Stimulated activated CD8-positive, alpha-beta memory T cell treated with anti-CD3 and anti-CD28 coated beads, Interleukin-4, amount 100 ng/mL, for 1 hour (primary cell): ENCODE data around the gene TOPORS.

Experiments
- DNase-seq, 2 donors: peaks; one replicate each; pipeline ENCODE4 v3.0.0-alpha.2; 2020; ENCODE audit warnings: low read depth in 2 of 2, low spot score in 1 of 2

TOPORS gene

GRCh38 chr9:32508728-32509127, 43.7 kb downstream of the TOPORS start:
- no peak for DNase-seq

DNA sequence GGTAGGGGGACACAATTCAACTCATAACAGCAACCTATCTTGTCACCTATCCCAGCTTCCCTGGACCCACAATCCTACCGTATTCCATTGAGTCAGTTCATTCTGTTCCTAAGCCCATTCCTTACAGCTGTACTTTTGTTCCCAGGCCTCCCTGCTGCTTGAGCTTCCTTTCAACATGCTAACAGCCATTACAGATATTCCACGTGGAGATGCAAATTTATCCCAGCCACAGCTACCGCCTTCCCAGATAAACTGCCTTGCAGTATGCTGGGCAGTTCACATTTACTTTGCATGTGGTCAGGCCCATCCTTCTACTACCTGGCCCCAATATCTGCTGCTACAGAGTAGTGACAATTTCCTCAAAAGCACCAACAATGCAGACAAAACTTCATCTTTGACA, 49.4 kb downstream of the TOPORS start:
- no peak for DNase-seq

DNA sequence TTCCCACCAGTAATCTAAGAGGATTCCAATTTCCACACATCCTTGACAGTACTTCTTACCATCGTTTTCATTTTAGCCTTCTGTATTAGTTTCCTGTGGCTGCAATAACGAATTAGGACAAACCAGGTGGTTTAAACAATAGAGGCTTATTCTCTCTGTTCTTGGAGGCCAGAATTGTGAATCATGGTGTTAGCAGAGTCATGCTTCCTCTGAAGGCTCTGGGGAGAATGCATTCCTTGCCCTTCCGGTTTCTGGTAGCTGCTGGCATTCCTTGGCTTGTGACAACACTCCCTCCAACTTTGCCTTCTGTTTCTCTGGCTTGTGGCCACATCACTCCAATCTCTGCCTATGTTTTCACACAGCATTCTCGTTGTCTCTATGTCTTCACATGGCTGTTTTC, 49.9 kb downstream of the TOPORS start:
- DNase-seq: no peak

DNA sequence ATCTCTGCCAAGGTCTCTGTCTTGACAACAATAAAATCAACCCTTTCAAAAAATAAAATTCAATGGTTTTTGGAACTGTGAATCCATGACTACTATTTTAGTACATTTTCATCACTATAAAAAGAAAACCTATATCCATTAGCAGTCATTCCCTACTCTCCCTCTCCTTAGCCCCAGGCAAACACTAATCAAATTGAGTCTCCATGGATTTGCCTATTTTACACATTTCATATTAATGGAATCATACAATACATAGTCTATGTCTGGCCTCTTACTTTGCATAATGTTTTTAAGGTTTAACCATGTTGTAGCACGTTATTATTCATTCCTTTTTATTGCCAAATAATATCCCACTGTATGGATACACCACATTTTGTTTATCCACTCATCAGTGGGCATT, 50.5 kb downstream of the TOPORS start:
- no peak for DNase-seq

DNA sequence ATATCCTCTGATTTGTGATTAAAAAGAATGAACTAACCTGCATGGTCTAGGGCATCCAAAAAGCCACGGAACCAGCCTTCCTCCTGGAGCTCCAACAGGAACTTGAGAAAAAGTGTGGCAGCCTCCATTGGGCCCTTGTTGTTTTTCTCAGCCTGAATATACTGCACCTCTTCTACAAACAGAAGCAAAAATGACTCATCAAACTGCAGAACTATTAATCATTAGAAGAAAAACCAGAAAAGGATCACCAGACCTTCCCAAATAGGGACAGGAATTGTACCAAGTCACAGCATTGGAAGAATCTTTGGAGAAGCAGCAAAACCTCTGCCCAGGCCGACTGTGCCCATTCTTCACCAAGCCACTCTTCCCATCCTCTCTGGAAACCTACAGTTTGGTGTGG, 51.6 kb downstream of the TOPORS start:
- no peak for DNase-seq

- DNase-seq: no peak
Measured at GRCh38 chr9:32497921-32498320, 54.5 kb downstream of the TOPORS start.

DNA sequence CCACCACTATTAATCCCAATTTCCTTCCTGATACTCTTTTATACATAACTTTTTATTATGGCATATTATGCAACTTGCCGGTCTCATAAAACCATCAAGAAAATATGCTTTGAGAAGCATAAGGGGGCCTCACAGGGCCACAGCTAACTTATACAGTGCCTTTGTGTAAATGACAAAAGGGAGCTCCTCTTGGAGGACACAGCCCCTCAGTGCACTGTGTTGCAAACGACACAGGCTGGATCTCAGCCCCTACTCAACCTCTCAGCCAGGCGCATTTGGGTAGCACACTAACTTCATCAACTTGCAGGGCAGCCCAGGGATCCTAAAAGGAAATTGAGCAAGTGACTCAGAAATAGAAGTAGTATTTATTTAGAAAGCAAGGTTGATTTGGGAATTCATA, 61.8 kb downstream of the TOPORS start:
- DNase-seq: no peak
